RWPE2 (cell line): ENCODE results near the gene TAOK3.

Source experiments
- ATAC-seq: fragments of 200-7000 bp; cut with Tn5 transposase; 3 replicates; pipeline ENCODE4 v1.9.1; 2021; ENCODE audit warnings: low read depth
- DNase-seq: peaks from one replicate; pipeline ENCODE4 v3.0.0-alpha.2; 2020; ENCODE audit warnings: low spot score
- H3K27ac ChIP-seq: fragments of 450-650 bp; 2 replicates; pipeline ENCODE4 v1.5.1; 2017; ENCODE audit warnings: mild to moderate bottlenecking; ENCODE audit not compliant: poor library complexity, severe bottlenecking
- H3K27me3 ChIP-seq: fragments of 250-450 bp; sonication (Bioruptor Pico); 2 replicates; pipeline ENCODE4 v1.5.1; 2021; ENCODE audit warnings: mild to moderate bottlenecking, moderate library complexity; ENCODE audit not compliant: insufficient read depth, poor library complexity, severe bottlenecking
- H3K36me3 ChIP-seq: fragments of 250-450 bp; sonication (Bioruptor Pico); 2 replicates; pipeline ENCODE4 v1.5.1; 2020; ENCODE audit warnings: low read depth, mild to moderate bottlenecking, moderate library complexity
- H3K4me1 ChIP-seq: fragments of 250-450 bp; sonication (Bioruptor Pico); 2 replicates; pipeline ENCODE4 v1.5.1; 2021; ENCODE audit warnings: mild to moderate bottlenecking, moderate library complexity; ENCODE audit not compliant: insufficient read depth, poor library complexity, severe bottlenecking
- H3K4me3 ChIP-seq: fragments of 250-450 bp; sonication (Bioruptor Pico); 2 replicates; pipeline ENCODE4 v1.5.1; 2021; ENCODE audit warnings: mild to moderate bottlenecking, moderate library complexity; ENCODE audit not compliant: severe bottlenecking
- H3K9me3 ChIP-seq: fragments of 250-450 bp; sonication (Bioruptor Pico); 2 replicates; pipeline ENCODE4 v1.5.1; 2021; ENCODE audit warnings: mild to moderate bottlenecking, moderate library complexity; ENCODE audit not compliant: severe bottlenecking
- CTCF ChIP-seq: fragments of 450-650 bp; IDR thresholded peaks from one replicate; pipeline ENCODE4 v1.5.1; 2017; ENCODE audit warnings: mild to moderate bottlenecking, moderate library complexity; ENCODE audit not compliant: poor library complexity, severe bottlenecking

TAOK3 gene

GRCh38 chr12:118353721-118354120, 19.0 kb downstream of the TAOK3 start:
- ATAC-seq (no peak), DNase-seq (no peak)
- H3K4me3 ChIP-seq, result no peak overlapping the region
- peaks cover 4% of the 10 kb centered on the region for H3K9me3 ChIP-seq
- no peaks in the 10 kb centered on the region for H3K27me3 ChIP-seq
- no peak for TF ChIP-seq CTCF
- H3K4me1 ChIP-seq, result peaks cover 29% of the 10 kb centered on the region
- H3K27ac ChIP-seq, result no peak overlapping the region
- H3K36me3 ChIP-seq, result peaks cover 10% of the 10 kb centered on the region

DNA sequence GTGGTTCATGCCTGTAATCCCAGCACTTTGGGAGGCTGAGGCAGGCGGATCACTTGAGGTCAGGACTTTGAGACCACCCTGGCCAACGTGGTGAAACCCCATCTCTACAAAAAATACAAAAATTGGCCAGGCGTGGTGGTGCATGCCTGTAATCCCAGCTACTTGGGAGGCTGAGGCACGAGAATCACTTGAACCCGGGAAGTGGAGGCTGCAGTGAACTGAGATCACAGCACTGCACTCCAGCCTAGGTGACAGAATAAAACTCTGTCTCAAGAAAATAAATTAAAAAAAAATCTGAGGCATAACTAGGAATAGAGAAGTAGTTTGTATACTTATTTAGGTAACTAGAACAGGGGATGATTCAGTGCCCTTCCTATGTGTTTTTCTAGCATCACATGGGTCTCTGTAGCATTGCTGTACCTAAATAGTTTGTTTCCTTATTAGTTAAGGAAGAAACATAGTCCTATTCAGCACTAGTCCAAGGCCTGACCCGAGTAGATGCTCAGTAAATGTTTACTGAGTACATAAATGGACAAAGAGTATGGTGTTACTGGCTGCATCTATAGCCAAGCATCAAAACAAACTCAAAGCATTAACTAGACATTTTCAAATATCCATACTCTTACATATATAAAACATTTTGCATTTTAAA, 21.7 kb downstream of the TAOK3 start:
- H3K27ac ChIP-seq, result no peak overlapping the region
- TF ChIP-seq CTCF, result no peak
- no peak for ATAC-seq
- H3K4me3 ChIP-seq, result no peak overlapping the region
- peaks cover 4% of the 10 kb centered on the region for H3K9me3 ChIP-seq
- peaks cover 6% of the 10 kb centered on the region for H3K4me1 ChIP-seq
- H3K36me3 ChIP-seq, result peaks cover 10% of the 10 kb centered on the region
- no peaks in the 10 kb centered on the region for H3K27me3 ChIP-seq
- no peak for DNase-seq

- Histone ChIP-seq H3K4me3 (no peak overlapping the region), H3K9me3 (no peaks in the 10 kb centered on the region), H3K36me3 (peaks cover 4% of the 10 kb centered on the region), H3K27me3 (no peaks in the 10 kb centered on the region), H3K4me1 (no peaks in the 10 kb centered on the region), H3K27ac (no peak overlapping the region)
- ATAC-seq (no peak), DNase-seq (no peak)
- no peak for TF ChIP-seq CTCF
Measured at GRCh38 chr12:118347916-118348315, 24.8 kb downstream of the TAOK3 start.

DNA sequence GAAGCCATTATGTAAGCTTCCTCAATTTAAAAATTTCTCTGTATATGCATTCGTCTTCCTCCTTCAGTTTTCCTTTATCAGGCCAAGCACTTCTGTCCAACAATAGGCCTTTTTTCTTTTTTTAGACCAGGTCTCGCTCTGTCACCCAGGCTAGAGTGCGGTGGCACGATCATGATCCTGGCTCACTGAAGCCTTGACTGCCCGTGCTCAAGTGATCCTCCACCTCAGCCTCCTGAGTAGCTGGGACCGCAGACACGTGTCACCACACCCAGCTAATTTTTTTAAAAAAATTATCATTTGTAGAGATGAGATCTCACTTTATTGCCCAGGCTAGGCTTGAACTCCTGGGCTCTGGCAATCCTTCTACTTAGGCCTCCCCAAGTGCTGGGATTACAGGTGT, 25.8 kb downstream of the TAOK3 start:
- H3K27ac ChIP-seq, result no peak overlapping the region
- no peak for TF ChIP-seq CTCF
- H3K27me3 ChIP-seq, result no peaks in the 10 kb centered on the region
- DNase-seq, result no peak
- no peaks in the 10 kb centered on the region for H3K9me3 ChIP-seq
- H3K36me3 ChIP-seq, result no peaks in the 10 kb centered on the region; the same call in 1 of the 2 replicates
- no peaks in the 10 kb centered on the region for H3K4me1 ChIP-seq
- no peak for ATAC-seq
- no peak overlapping the region for H3K4me3 ChIP-seq

GRCh38 chr12:118345355-118345754, 27.4 kb downstream of the TAOK3 start:
- ATAC-seq, result no peak
- Histone ChIP-seq H3K27me3 (no peaks in the 10 kb centered on the region), H3K4me3 (no peak overlapping the region), H3K27ac (no peak overlapping the region), H3K4me1 (no peaks in the 10 kb centered on the region), H3K9me3 (no peaks in the 10 kb centered on the region), H3K36me3 (no peaks in the 10 kb centered on the region; the same call in 1 of the 2 replicates)
- TF ChIP-seq CTCF, result no peak
- no peak for DNase-seq
